Stimulated activated CD4-positive, alpha-beta T cell treated with anti-CD3 and anti-CD28 coated beads, Interleukin-12 subunit alpha, Interleukin-12 subunit beta, amount 100 ng/mL, for 4 hours (primary cell): ENCODE results near the gene FHIT.
"Not testable (repeated sequence)": the region's sequence is repeated elsewhere in the genome, so short reads cannot be mapped to it uniquely, and the experiment has no call there.

Source experiments
- DNase-seq: peaks from one replicate; pipeline ENCODE4 v3.0.0-alpha.2; 2020

Gene FHIT

GRCh38 chr3:60912876-60913275 lies 338.4 kb downstream of the FHIT start:
- no peak for DNase-seq

- no peak for DNase-seq
Measured at GRCh38 chr3:60912142-60912541, 339.1 kb downstream of the FHIT start.

- DNase-seq, result no peak
Measured at GRCh38 chr3:60909526-60909925, 341.7 kb downstream of the FHIT start.

GRCh38 chr3:60906283-60906682 lies 345.0 kb downstream of the FHIT start:
- DNase-seq, result no peak

GRCh38 chr3:60898321-60898720 lies 352.9 kb downstream of the FHIT start:
- DNase-seq, result no peak

GRCh38 chr3:60893946-60894345 lies 357.3 kb downstream of the FHIT start:
- DNase-seq, result no peak

- DNase-seq, result no peak
Measured at GRCh38 chr3:60890226-60890625, 361.0 kb downstream of the FHIT start.

GRCh38 chr3:60888952-60889351 lies 362.3 kb downstream of the FHIT start:
- not testable (repeated sequence) for DNase-seq

- no peak for DNase-seq
Measured at GRCh38 chr3:60887574-60887973, 363.7 kb downstream of the FHIT start.

GRCh38 chr3:60886518-60886917 lies 364.7 kb downstream of the FHIT start:
- no peak for DNase-seq

GRCh38 chr3:60884005-60884404 lies 367.2 kb downstream of the FHIT start:
- no peak for DNase-seq

GRCh38 chr3:60877188-60877587 lies 374.1 kb downstream of the FHIT start:
- no peak for DNase-seq

- DNase-seq, result no peak
Measured at GRCh38 chr3:60870396-60870795, 380.9 kb downstream of the FHIT start.

GRCh38 chr3:60867200-60867599 lies 384.1 kb downstream of the FHIT start:
- no peak for DNase-seq

- no peak for DNase-seq
Measured at GRCh38 chr3:60856257-60857046, 394.8 kb downstream of the FHIT start.

- DNase-seq, result no peak
Measured at GRCh38 chr3:60855250-60855649, 396.0 kb downstream of the FHIT start.

- no peak for DNase-seq
Measured at GRCh38 chr3:60854791-60855190, 396.5 kb downstream of the FHIT start.

GRCh38 chr3:60847791-60848190 lies 403.5 kb downstream of the FHIT start:
- DNase-seq, result no peak

- no peak for DNase-seq
Measured at GRCh38 chr3:60844256-60844655, 407.0 kb downstream of the FHIT start.

GRCh38 chr3:60841355-60841754 lies 409.9 kb downstream of the FHIT start:
- DNase-seq, result no peak

GRCh38 chr3:60839246-60839645 lies 412.0 kb downstream of the FHIT start:
- no peak for DNase-seq

GRCh38 chr3:60835796-60836195 lies 415.5 kb downstream of the FHIT start:
- no peak for DNase-seq

- no peak for DNase-seq
Measured at GRCh38 chr3:60829058-60829457, 422.2 kb downstream of the FHIT start.

- DNase-seq, result no peak
Measured at GRCh38 chr3:60827666-60828065, 423.6 kb downstream of the FHIT start.

- no peak for DNase-seq
Measured at GRCh38 chr3:60826511-60826910, 424.7 kb downstream of the FHIT start.
